CD14-positive monocyte (primary cell): ENCODE results near the gene DGKA. TPM values are rescaled to one million over a fixed set of nuclear protein-coding genes. Genes with fewer than 3 reads are reported as not detected.
"Not testable (repeated sequence)": the region's sequence is repeated elsewhere in the genome, so short reads cannot be mapped to it uniquely, and the experiment has no call there.

Experiments used
- DNase-seq, 3 donors: peaks; one replicate each; pipeline ENCODE4 v3.0.0-alpha.2; 2011 to 2022
- H2AFZ ChIP-seq: 2 replicates; pipeline ENCODE4 v1.6.0; 2012; ENCODE audit warnings: mild to moderate bottlenecking, low read depth, low read length, inconsistent platforms; ENCODE audit not compliant: insufficient read depth, poor library complexity, severe bottlenecking
- H3K27ac ChIP-seq, 2 donors: 1 replicate in 1 of 2; 2 replicates in 1 of 2; pipeline ENCODE4 v1.5.1; 2012 to 2013; ENCODE audit warnings: low read length in 2 of 2, control low read depth in 1 of 2, inconsistent platforms in 1 of 2, low read depth in 1 of 2, mild to moderate bottlenecking in 1 of 2
- H3K27me3 ChIP-seq, 2 donors: one replicate each; pipeline versions ENCODE4 v1.6.0 to v1.6.1; 2011 to 2013; ENCODE audit warnings: low read length in 2 of 2; ENCODE audit not compliant: control insufficient read depth in 2 of 2, insufficient read depth in 2 of 2
- H3K36me3 ChIP-seq, 2 donors: replicated peaks in 1 of 2; 1 replicate in 1 of 2; 2 replicates in 1 of 2; pipeline versions ENCODE4 v1.5.1 to v1.6.1; 2012 to 2013; ENCODE audit warnings: low read length in 2 of 2, control low read depth in 1 of 2, inconsistent platforms in 1 of 2, mild to moderate bottlenecking in 1 of 2; ENCODE audit not compliant: insufficient read depth in 2 of 2, control insufficient read depth in 1 of 2
- H3K4me1 ChIP-seq, 2 donors: 1 replicate in 1 of 2; 2 replicates in 1 of 2; pipeline versions ENCODE4 v1.5.1 to v1.6.1; 2012 to 2013; ENCODE audit warnings: low read length in 2 of 2, control low read depth in 1 of 2, inconsistent platforms in 1 of 2, mild to moderate bottlenecking in 1 of 2, moderate library complexity in 1 of 2; ENCODE audit not compliant: insufficient read depth in 2 of 2, control insufficient read depth in 1 of 2
- H3K4me2 ChIP-seq: replicated peaks from 2 replicates; pipeline ENCODE3; 2012; ENCODE audit warnings: low read length, moderate library complexity, mild to moderate bottlenecking; ENCODE audit not compliant: poor library complexity, severe bottlenecking; ENCODE audit errors: extremely low read depth
- H3K4me3 ChIP-seq, 3 experiments: fragments of 200-600 bp in 1 of 3; sonication (generic) in 1 of 3; replicated peaks in 1 of 3; 1 replicate in 2 of 3; 2 replicates in 1 of 3; pipeline ENCODE4 v1.5.1; 2011 to 2013; ENCODE audit warnings: low read length in 3 of 3, mild to moderate bottlenecking in 3 of 3, control low read depth in 2 of 3, low read depth in 2 of 3, inconsistent platforms in 1 of 3, moderate library complexity in 1 of 3
- H3K79me2 ChIP-seq: 2 replicates; pipeline ENCODE4 v1.6.0; 2012; ENCODE audit warnings: mild to moderate bottlenecking, control low read depth, inconsistent platforms, low read length, moderate library complexity; ENCODE audit not compliant: insufficient read depth
- H3K9ac ChIP-seq: 2 replicates; pipeline ENCODE4 v1.6.0; 2017; ENCODE audit warnings: low read length, mild to moderate bottlenecking; ENCODE audit not compliant: insufficient read depth, poor library complexity, severe bottlenecking
- H3K9me3 ChIP-seq, 2 donors: replicated peaks in 1 of 2; 1 replicate in 1 of 2; 2 replicates in 1 of 2; pipeline versions ENCODE4 v1.5.1 to v1.6.1; 2012 to 2013; ENCODE audit warnings: low read length in 2 of 2, control low read depth in 1 of 2; ENCODE audit not compliant: control insufficient read depth in 1 of 2, insufficient read depth in 1 of 2
- H4K20me1 ChIP-seq: 2 replicates; pipeline ENCODE4 v1.6.0; 2012; ENCODE audit warnings: mild to moderate bottlenecking, low read length, control low read depth, moderate library complexity; ENCODE audit not compliant: insufficient read depth
- H3K27ac Mint-ChIP-seq, 7 donors: one replicate each; pipeline ENCODE4 v1.8.0; 2020; ENCODE audit warnings: mild to moderate bottlenecking in 7 of 7, mixed read lengths in 7 of 7, moderate library complexity in 6 of 7, inconsistent platforms in 2 of 7
- H3K27me3 Mint-ChIP-seq, 3 donors: one replicate each; pipeline ENCODE4 v1.8.0; 2021 to 2022; ENCODE audit warnings: low read depth in 3 of 3, mild to moderate bottlenecking in 3 of 3, mixed read lengths in 3 of 3, moderate library complexity in 3 of 3, inconsistent platforms in 1 of 3
- H3K36me3 Mint-ChIP-seq, 2 donors: one replicate each; pipeline ENCODE4 v1.8.0; 2020; ENCODE audit warnings: mixed read lengths in 2 of 2, inconsistent platforms in 1 of 2, mild to moderate bottlenecking in 1 of 2
- H3K4me1 Mint-ChIP-seq: one replicate; pipeline ENCODE4 v1.8.0; 2020; ENCODE audit warnings: mild to moderate bottlenecking, mixed read lengths
- H3K4me3 Mint-ChIP-seq, 2 donors: one replicate each; pipeline ENCODE4 v1.8.0; 2020; ENCODE audit warnings: mild to moderate bottlenecking in 2 of 2, mixed read lengths in 2 of 2, moderate library complexity in 1 of 2
- H3K9me3 Mint-ChIP-seq, 7 donors: one replicate each; pipeline ENCODE4 v1.8.0; 2020 to 2022; ENCODE audit warnings: mixed read lengths in 7 of 7, mild to moderate bottlenecking in 6 of 7, moderate library complexity in 6 of 7, inconsistent platforms in 2 of 7
- WGBS: methylation state at CpG from one replicate; pipeline ENCODE4 v1.1.5; 2013; ENCODE audit warnings: missing lambda C conversion rate; ENCODE audit not compliant: insufficient coverage; 5-methylcytosine and 5-hydroxymethylcytosine counted together
- intact Hi-C, 2 donors: fragments of 100-400 bp; cut with micrococcal nuclease; formaldehyde crosslinking; loops; one replicate each; pipeline versions ENCODE4 v1.15.0 to v1.15.1; 2023
- polyA plus RNA-seq, 3 donors: library from polyadenylated mRNA; depleted of rRNA in 1 of 3; unstranded in 2 of 3; stranded (reverse) in 1 of 3; fragments of 300-500 nt in 2 of 3; fragments of >200 nt in 1 of 3; fragmentation: Illumina TruSeq in 2 of 3; gene quantifications; 1 replicate in 2 of 3; 2 replicates in 1 of 3; pipeline ENCODE4 v1.2.3, GENCODE V29; 2012 to 2021
- TF ChIP-seq, protein P1 (sequence below): fragments of 200-600 bp; IDR thresholded peaks from one replicate; pipeline ENCODE4 v1.8.0; 2022; ENCODE audit warnings: antibody characterized with exemption, mild to moderate bottlenecking

The DGKA gene
- polyA plus RNA-seq, 3 donors, result 16.0 to 99.1 (median 21.4) TPM

DNA sequence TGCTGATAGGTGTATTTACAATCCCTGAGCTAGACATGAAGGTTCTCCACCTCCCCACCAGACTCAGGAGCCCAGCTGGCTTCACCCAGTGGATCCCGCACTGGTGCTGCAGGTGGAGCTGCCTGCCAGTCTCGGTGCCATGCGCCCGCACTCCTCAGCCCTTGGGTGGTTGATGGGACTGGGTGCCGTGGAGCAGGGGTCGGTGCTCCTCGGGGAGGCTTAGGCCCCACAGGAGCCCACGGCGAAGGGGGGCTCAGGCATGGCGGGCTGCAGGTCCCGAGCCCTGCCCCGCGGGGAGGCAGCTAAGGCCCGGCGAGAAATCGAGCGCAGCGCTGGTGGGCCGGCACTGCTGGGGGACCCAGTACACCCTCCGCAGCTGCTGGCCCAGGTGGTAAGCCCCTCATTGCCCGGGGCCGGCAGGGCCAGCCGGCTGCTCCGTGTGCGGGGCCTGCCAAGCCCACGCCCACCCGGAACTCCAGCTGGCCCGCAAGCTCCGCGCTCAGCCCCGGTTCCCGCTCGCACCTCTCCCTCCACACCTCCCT lies 69.1 kb downstream of the DGKA start:
- not testable (repeated sequence) for H3K9me3 Mint-ChIP-seq, H3K4me3 ChIP-seq, H3K27ac Mint-ChIP-seq, H3K9ac ChIP-seq, H3K4me3 Mint-ChIP-seq, H3K27me3 Mint-ChIP-seq, DNase-seq, H3K27ac ChIP-seq, H2AFZ ChIP-seq, H3K79me2 ChIP-seq, H3K4me2 ChIP-seq, H3K9me3 ChIP-seq, H3K27me3 ChIP-seq, H4K20me1 ChIP-seq
- H3K36me3 Mint-ChIP-seq, result peaks cover 34 to 53% of the 10 kb centered on the region in 2 donors
- H3K4me1 ChIP-seq, result peaks cover 14 to 19% of the 10 kb centered on the region in 2 donors
- H3K36me3 ChIP-seq, result peaks cover 17 to 31% of the 10 kb centered on the region in 2 donors
- H3K4me1 Mint-ChIP-seq, result peaks cover 32% of the 10 kb centered on the region
- intact Hi-C loops, result loop anchor here (5.0 to 10.0 kb wide), 2 partner anchors 42 to 105 kb away; partner anchors contain the start of genes PA2G4 (in 1 of the 2) and RPS26 (in 1 of the 2)
- over 99% methylated on average over 17 of the region's 33 CpGs for WGBS

DNA sequence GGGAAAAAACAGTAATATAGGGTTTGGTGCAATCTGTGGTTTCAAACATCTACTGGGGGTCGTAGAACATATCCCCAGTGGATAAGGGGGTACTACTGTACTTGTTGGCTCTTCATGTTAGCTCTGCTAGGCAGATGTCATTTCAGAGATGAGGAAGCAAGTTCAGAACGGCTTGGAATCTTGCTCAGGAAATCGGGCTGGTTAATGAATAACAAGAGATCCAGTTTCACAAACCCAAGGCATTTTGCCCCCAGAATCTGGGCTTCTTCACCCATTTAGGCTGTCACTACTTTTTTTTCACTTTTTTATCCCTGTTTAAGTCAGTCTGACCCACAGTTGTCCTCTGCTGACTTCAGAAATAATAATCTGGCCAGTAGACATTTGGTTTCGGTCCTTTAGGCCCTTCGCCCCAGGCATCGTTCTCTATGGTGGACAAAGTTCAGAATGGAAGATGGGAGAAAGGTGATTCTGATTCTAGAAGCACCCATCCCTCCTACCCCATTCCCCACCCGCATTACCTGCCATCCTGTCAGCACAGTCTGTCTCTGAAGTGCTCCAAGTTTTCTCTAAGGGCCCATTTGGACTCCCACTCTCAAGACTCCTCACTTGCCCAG lies 70.6 kb downstream of the DGKA start:
- Histone ChIP-seq H3K4me1 (peaks cover 10 to 12% of the 10 kb centered on the region in 2 donors), H3K79me2 (peaks cover 6% of the 10 kb centered on the region), H4K20me1 (no peaks in the 10 kb centered on the region), H2AFZ (no peak overlapping the region), H3K4me3 (no peak overlapping the region), H3K27me3 (no peaks in the 10 kb centered on the region), H3K9me3 (no peaks in the 10 kb centered on the region), H3K36me3 (peaks cover 17 to 26% of the 10 kb centered on the region in 2 donors), H3K27ac (no peak overlapping the region), H3K4me2 (no peak overlapping the region), H3K9ac (no peak overlapping the region)
- Mint-ChIP-seq H3K4me3 (no peak overlapping the region), H3K4me1 (peaks cover 34% of the 10 kb centered on the region), H3K27ac (peak overlapping the region in 1 of 7 donors; percentile 21), H3K27me3 (no peaks in the 10 kb centered on the region), H3K36me3 (peaks cover 31 to 52% of the 10 kb centered on the region in 2 donors), H3K9me3 (no peaks in the 10 kb centered on the region)
- WGBS, result 65% methylated on average over 3 of the region's 7 CpGs
- TF ChIP-seq, protein P1, sequence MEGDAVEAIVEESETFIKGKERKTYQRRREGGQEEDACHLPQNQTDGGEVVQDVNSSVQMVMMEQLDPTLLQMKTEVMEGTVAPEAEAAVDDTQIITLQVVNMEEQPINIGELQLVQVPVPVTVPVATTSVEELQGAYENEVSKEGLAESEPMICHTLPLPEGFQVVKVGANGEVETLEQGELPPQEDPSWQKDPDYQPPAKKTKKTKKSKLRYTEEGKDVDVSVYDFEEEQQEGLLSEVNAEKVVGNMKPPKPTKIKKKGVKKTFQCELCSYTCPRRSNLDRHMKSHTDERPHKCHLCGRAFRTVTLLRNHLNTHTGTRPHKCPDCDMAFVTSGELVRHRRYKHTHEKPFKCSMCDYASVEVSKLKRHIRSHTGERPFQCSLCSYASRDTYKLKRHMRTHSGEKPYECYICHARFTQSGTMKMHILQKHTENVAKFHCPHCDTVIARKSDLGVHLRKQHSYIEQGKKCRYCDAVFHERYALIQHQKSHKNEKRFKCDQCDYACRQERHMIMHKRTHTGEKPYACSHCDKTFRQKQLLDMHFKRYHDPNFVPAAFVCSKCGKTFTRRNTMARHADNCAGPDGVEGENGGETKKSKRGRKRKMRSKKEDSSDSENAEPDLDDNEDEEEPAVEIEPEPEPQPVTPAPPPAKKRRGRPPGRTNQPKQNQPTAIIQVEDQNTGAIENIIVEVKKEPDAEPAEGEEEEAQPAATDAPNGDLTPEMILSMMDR, result no peak
- no peak for DNase-seq
- intact Hi-C loops, result no loop called here

GRCh38 chr12:56003376-56003775 lies 72.4 kb downstream of the DGKA start:
- H2AFZ ChIP-seq, H3K27ac ChIP-seq, H3K9me3 ChIP-seq, H3K9ac ChIP-seq, H3K79me2 ChIP-seq, H4K20me1 ChIP-seq, H3K4me2 ChIP-seq, H3K27me3 Mint-ChIP-seq, H3K4me3 Mint-ChIP-seq, intact Hi-C loops, H3K27me3 ChIP-seq, H3K4me3 ChIP-seq, H3K9me3 Mint-ChIP-seq: not testable (repeated sequence)
- WGBS, result 74% methylated on average over 3 of the region's 5 CpGs
- Mint-ChIP-seq H3K27ac (peak overlapping the region; percentile 15 to 82 (median 46)), H3K4me1 (peaks cover 31% of the 10 kb centered on the region), H3K36me3 (peaks cover 31 to 52% of the 10 kb centered on the region in 2 donors)
- peaks cover 5 to 12% of the 10 kb centered on the region in 2 donors for H3K4me1 ChIP-seq
- H3K36me3 ChIP-seq, result peaks cover 17 to 26% of the 10 kb centered on the region in 2 donors
- peak; percentile 21 to 52 (median 26) for DNase-seq
